NCI-H345 (cell line): ENCODE measurements around the gene KCP.

ENCODE experiments used
- DNase-seq: peaks from one replicate; lab custom pipeline; 2025; lab: John Stamatoyannopoulos, UW

KCP gene

GRCh38 chr7:128827971-128828711 is 82.4 kb downstream of the KCP start:
- DNase-seq, result no peak

GRCh38 chr7:128827248-128827958 is 83.1 kb downstream of the KCP start:
- no peak for DNase-seq

- DNase-seq, result no peak
These were observed 83.6 kb downstream of the KCP start for GRCh38 chr7:128826916-128827247.
